Measurements from ENCODE around the gene TRANK1. TPM values are rescaled to one million over a fixed set of nuclear protein-coding genes. Genes with fewer than 3 reads are reported as not detected.

TRANK1 gene
- polyA plus RNA-seq, 1 donor from 2014 or later = 11.6 TPM

DNA sequence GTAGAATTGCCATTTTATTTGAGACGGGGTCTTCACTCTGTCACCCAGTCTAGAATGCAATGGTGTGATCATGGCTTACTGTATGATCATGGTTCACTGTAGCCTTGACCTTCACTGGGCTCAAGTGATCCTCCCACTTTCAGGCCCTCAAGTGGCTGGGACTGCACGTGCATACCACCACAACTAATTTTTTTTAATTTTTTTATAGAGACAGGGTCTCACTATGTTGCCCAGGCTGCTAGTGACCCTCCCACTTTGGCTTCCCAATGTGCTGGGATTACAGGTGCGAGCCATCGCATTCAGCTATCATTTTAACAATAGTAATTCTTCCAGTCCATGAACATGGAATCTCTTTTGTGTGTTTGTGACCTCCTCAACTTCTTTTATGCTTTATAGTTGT is 36.2 kb upstream of the TRANK1 start:
- no peak overlapping the region for H3K4me3 ChIP-seq (ENCODE audit: low read length)
- no peak for TF ChIP-seq MXI1 (conservative IDR thresholded peaks at IDR 0.05; ENCODE audit: poor library complexity, severe bottlenecking)
- TF ChIP-seq EP300 (conservative IDR thresholded peaks at IDR 0.05; ENCODE audit: poor library complexity, severe bottlenecking) = no peak
- TF ChIP-seq EZH2 (IDR thresholded peaks at IDR 0.05; ENCODE audit: borderline replicate concordance, insufficient read depth, low read length, poor library complexity, severe bottlenecking) = no peak
- TF ChIP-seq SMC3 (conservative IDR thresholded peaks at IDR 0.05; ENCODE audit: poor library complexity) = no peak
- TF ChIP-seq, protein P1, sequence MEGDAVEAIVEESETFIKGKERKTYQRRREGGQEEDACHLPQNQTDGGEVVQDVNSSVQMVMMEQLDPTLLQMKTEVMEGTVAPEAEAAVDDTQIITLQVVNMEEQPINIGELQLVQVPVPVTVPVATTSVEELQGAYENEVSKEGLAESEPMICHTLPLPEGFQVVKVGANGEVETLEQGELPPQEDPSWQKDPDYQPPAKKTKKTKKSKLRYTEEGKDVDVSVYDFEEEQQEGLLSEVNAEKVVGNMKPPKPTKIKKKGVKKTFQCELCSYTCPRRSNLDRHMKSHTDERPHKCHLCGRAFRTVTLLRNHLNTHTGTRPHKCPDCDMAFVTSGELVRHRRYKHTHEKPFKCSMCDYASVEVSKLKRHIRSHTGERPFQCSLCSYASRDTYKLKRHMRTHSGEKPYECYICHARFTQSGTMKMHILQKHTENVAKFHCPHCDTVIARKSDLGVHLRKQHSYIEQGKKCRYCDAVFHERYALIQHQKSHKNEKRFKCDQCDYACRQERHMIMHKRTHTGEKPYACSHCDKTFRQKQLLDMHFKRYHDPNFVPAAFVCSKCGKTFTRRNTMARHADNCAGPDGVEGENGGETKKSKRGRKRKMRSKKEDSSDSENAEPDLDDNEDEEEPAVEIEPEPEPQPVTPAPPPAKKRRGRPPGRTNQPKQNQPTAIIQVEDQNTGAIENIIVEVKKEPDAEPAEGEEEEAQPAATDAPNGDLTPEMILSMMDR (IDR thresholded peaks at IDR 0.05; ENCODE audit: poor library complexity, severe bottlenecking) = no peak
- no peak overlapping the region for H2AFZ ChIP-seq (ENCODE audit: low read depth, low read length)
- H3K36me3 ChIP-seq (ENCODE audit: insufficient read depth, low read length) = peaks cover 11% of the 10 kb centered on the region
- no peak overlapping the region for H3K9ac ChIP-seq (ENCODE audit: low read length)
- no peaks in the 10 kb centered on the region for H3K9me2 ChIP-seq (ENCODE audit: insufficient read depth, low read length)
- H3K9me3 ChIP-seq (ENCODE audit: low read length) = no peaks in the 10 kb centered on the region
- no peak overlapping the region for H3K4me2 ChIP-seq (ENCODE audit: low read length)
- H3K27me3 ChIP-seq (ENCODE audit: insufficient read depth, low read depth, low read length) = no peaks in the 10 kb centered on the region
- H3K27ac ChIP-seq (ENCODE audit: low read length) = no peak overlapping the region
- no peaks in the 10 kb centered on the region for H3F3A ChIP-seq (ENCODE audit: insufficient read depth, low read length, poor library complexity, severe bottlenecking)
- H4K20me1 ChIP-seq (ENCODE audit: insufficient read depth) = no peaks in the 10 kb centered on the region
- no peaks in the 10 kb centered on the region for H3K79me2 ChIP-seq (replicated peaks; ENCODE audit: insufficient read depth, low read length)

DNA sequence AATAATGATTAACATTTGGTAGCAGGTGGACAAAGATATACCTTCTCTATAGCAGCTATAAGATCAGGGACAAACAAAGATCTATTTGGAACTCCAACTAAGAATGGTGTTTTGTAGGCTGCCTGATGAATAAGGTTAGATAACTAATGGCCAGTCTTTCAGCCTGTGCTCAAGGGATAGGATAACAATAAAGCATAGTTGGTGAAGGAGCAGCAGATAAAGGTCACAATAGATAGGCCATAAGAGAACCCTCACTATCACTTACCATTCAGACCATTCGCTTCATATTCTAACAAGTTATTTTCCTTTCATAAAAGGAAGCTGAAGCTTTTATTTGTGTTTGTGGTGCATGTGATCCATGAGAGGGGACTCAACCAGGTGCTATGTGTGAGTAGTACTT is 28.3 kb upstream of the TRANK1 start:
- Histone ChIP-seq H3K27ac (ENCODE audit: low read length) (no peak overlapping the region), H3F3A (ENCODE audit: insufficient read depth, low read length, poor library complexity, severe bottlenecking) (no peaks in the 10 kb centered on the region), H3K36me3 (ENCODE audit: insufficient read depth, low read length) (no peaks in the 10 kb centered on the region), H3K9me2 (ENCODE audit: insufficient read depth, low read length) (no peaks in the 10 kb centered on the region), H3K9me3 (ENCODE audit: low read length) (no peaks in the 10 kb centered on the region), H3K9ac (ENCODE audit: low read length) (no peak overlapping the region), H2AFZ (ENCODE audit: low read depth, low read length) (no peak overlapping the region), H3K79me2 (replicated peaks; ENCODE audit: insufficient read depth, low read length) (no peaks in the 10 kb centered on the region), H3K4me2 (ENCODE audit: low read length) (no peak overlapping the region), H4K20me1 (ENCODE audit: insufficient read depth) (no peaks in the 10 kb centered on the region), H3K27me3 (ENCODE audit: insufficient read depth, low read depth, low read length) (no peaks in the 10 kb centered on the region), H3K4me3 (ENCODE audit: low read length) (no peak overlapping the region)
- TF ChIP-seq EP300 (conservative IDR thresholded peaks at IDR 0.05; ENCODE audit: poor library complexity, severe bottlenecking) (no peak), EZH2 (IDR thresholded peaks at IDR 0.05; ENCODE audit: borderline replicate concordance, insufficient read depth, low read length, poor library complexity, severe bottlenecking) (no peak), MXI1 (conservative IDR thresholded peaks at IDR 0.05; ENCODE audit: poor library complexity, severe bottlenecking) (no peak), RAD21 (conservative IDR thresholded peaks at IDR 0.05) (no peak), POLR2AphosphoS5 (IDR thresholded peaks at IDR 0.05) (no peak), TAF1 (IDR thresholded peaks at IDR 0.05; ENCODE audit: low read depth) (no peak), SMC3 (conservative IDR thresholded peaks at IDR 0.05; ENCODE audit: poor library complexity) (no peak)
- TF ChIP-seq, protein P1 (IDR thresholded peaks at IDR 0.05; ENCODE audit: poor library complexity, severe bottlenecking) = no peak
- TF ChIP-seq, protein P2, sequence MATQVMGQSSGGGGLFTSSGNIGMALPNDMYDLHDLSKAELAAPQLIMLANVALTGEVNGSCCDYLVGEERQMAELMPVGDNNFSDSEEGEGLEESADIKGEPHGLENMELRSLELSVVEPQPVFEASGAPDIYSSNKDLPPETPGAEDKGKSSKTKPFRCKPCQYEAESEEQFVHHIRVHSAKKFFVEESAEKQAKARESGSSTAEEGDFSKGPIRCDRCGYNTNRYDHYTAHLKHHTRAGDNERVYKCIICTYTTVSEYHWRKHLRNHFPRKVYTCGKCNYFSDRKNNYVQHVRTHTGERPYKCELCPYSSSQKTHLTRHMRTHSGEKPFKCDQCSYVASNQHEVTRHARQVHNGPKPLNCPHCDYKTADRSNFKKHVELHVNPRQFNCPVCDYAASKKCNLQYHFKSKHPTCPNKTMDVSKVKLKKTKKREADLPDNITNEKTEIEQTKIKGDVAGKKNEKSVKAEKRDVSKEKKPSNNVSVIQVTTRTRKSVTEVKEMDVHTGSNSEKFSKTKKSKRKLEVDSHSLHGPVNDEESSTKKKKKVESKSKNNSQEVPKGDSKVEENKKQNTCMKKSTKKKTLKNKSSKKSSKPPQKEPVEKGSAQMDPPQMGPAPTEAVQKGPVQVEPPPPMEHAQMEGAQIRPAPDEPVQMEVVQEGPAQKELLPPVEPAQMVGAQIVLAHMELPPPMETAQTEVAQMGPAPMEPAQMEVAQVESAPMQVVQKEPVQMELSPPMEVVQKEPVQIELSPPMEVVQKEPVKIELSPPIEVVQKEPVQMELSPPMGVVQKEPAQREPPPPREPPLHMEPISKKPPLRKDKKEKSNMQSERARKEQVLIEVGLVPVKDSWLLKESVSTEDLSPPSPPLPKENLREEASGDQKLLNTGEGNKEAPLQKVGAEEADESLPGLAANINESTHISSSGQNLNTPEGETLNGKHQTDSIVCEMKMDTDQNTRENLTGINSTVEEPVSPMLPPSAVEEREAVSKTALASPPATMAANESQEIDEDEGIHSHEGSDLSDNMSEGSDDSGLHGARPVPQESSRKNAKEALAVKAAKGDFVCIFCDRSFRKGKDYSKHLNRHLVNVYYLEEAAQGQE (IDR thresholded peaks at IDR 0.05; ENCODE audit: borderline replicate concordance) = no peak
